ENCODE measurements around the gene PTPN6. TPM values are rescaled to one million over a fixed set of nuclear protein-coding genes. Genes with fewer than 3 reads are reported as not detected.

PTPN6 gene
- total and polyA plus RNA-seq, 2 of the 8 experiments (the other 6 are each of a cell fraction or from before 2014, with no cell fraction given), result 16.3 to 28.4 TPM

GRCh38 chr12:7004840-7005239, 53.7 kb downstream of the PTPN6 start:
- Histone ChIP-seq H2AK5ac (ENCODE audit: low read depth, low read length) (no peak overlapping the region), H3K36me3 (ENCODE audit: control insufficient read depth in 2 of 4, insufficient read depth in 4 of 4, low read length in 3 of 4) (peaks cover 0 to 3% (median 1%) of the 10 kb centered on the region in 4 experiments; a peak in 2 of 8 replicates), H3K79me2 (ENCODE audit: control insufficient read depth in 1 of 2, insufficient read depth in 2 of 2, low read length in 2 of 2) (no peaks in the 10 kb centered on the region; a peak in 1 of 4 replicates), H3K79me1 (ENCODE audit: low read depth, low read length) (no peaks in the 10 kb centered on the region), H4K91ac (replicated peaks; ENCODE audit: insufficient read length, low read length) (no peak overlapping the region), H3K4ac (replicated peaks; ENCODE audit: insufficient read length, low read depth, low read length) (no peak overlapping the region), H2AFZ (ENCODE audit: low read length) (no peak overlapping the region), H3K23ac (ENCODE audit: insufficient read length) (no peak overlapping the region), H4K20me1 (replicated peaks in 1 of 2; ENCODE audit: control insufficient read depth in 1 of 2, insufficient read depth in 2 of 2, low read length in 2 of 2) (no peaks in the 10 kb centered on the region), H3K27ac (ENCODE audit: low read depth, low read length) (no peak overlapping the region), H3K14ac (ENCODE audit: insufficient read length) (no peak overlapping the region), H3K27me3 (replicated peaks in 1 of 4; ENCODE audit: control insufficient read depth in 3 of 4, extremely low read depth in 1 of 4, insufficient read depth in 3 of 4, low read length in 3 of 4) (no peaks in the 10 kb centered on the region), H4K5ac (ENCODE audit: insufficient read length, low read depth, low read length) (no peak overlapping the region), H3K23me2 (ENCODE audit: low read depth, low read length) (no peaks in the 10 kb centered on the region), H3K18ac (ENCODE audit: extremely low read depth, low read length) (no peak overlapping the region), H3K4me3 (ENCODE audit: extremely low read depth in 1 of 4, insufficient read depth in 2 of 4, low read depth in 3 of 4, low read length in 4 of 4) (no peak overlapping the region), H2BK20ac (ENCODE audit: low read length) (no peak overlapping the region), H2BK15ac (ENCODE audit: low read length) (no peak overlapping the region), H3K56ac (replicated peaks; ENCODE audit: insufficient read length, low read depth, low read length) (no peak overlapping the region), H2BK120ac (replicated peaks; ENCODE audit: low read depth, low read length) (no peak overlapping the region), H2BK5ac (ENCODE audit: low read depth, low read length) (no peak overlapping the region), H3K4me2 (ENCODE audit: insufficient read depth in 1 of 2, low read depth in 2 of 2, low read length in 2 of 2) (no peak overlapping the region), H3K9ac (replicated peaks in 1 of 4; ENCODE audit: extremely low read depth in 1 of 4, low read depth in 3 of 4, low read length in 3 of 4) (no peak overlapping the region), H3K4me1 (replicated peaks in 1 of 4; ENCODE audit: control insufficient read depth in 3 of 4, insufficient read depth in 4 of 4, low read length in 3 of 4) (no peaks in the 10 kb centered on the region), H3K9me3 (ENCODE audit: insufficient read depth in 2 of 2, low read depth in 1 of 2, low read length in 1 of 2) (no peaks in the 10 kb centered on the region), H2BK12ac (ENCODE audit: low read depth, low read length) (no peak overlapping the region), H4K8ac (ENCODE audit: extremely low read depth, insufficient read depth, low read length) (no peak overlapping the region)
- POLR2A ChIA-PET (ENCODE audit: partially characterized antibody), result interaction anchor here (1.2 to 2.6 kb wide), 5 partner anchors 13 to 91 kb away, joined by 3 to 7 read pairs (median 4); partner anchors contain the start of genes C12orf57, LPCAT3 and RNU7-1
- CTCF ChIA-PET (ENCODE audit: partially characterized antibody), result interaction anchor here (1.2 to 2.7 kb wide), 5 partner anchors 9 to 104 kb away, joined by 3 to 13 read pairs (median 4); partner anchors contain the start of genes C1RL and LPCAT3
- TF ChIP-seq JUN (IDR thresholded peaks at IDR 0.05; ENCODE audit: low read depth, low read length) (no peak), KDM4A (IDR thresholded peaks at IDR 0.05; ENCODE audit: low read depth, low read length, severe bottlenecking) (no peak), POLR2A (IDR thresholded peaks at IDR 0.05; ENCODE audit: control extremely low read depth in 1 of 2, low read depth in 2 of 2, low read length in 2 of 2) (no peak), CBX8 (IDR thresholded peaks at IDR 0.05; ENCODE audit: borderline replicate concordance, low read depth, low read length) (no peak), TCF12 (IDR thresholded peaks at IDR 0.05; ENCODE audit: low read depth, low read length) (no peak), SP4 (IDR thresholded peaks at IDR 0.05; ENCODE audit: low read length) (no peak), BACH1 (IDR thresholded peaks at IDR 0.05; ENCODE audit: low read length) (no peak)
- DNase-seq (ENCODE audit: low read depth in 1 of 2, low spot score in 2 of 2) (no peak), FAIRE-seq (no peak)
- 94% methylated on average over 2 of the region's 2 CpGs; no CpG with 5 or more reads in 1 of the 2 experiments for whole genome bisulfite sequencing, 2 experiments (ENCODE audit: extremely low coverage in 1 of 2, insufficient coverage in 1 of 2, insufficient read length in 1 of 2, insufficient replicate concordance in 2 of 2, low coverage in 1 of 2, low lambda C conversion rate in 2 of 2, missing lambda C conversion rate in 1 of 2)
